ENCODE results near the gene DAD1. TPM values are rescaled to one million over a fixed set of nuclear protein-coding genes. Genes with fewer than 3 reads are reported as not detected.
"Not testable (repeated sequence)": the region's sequence is repeated elsewhere in the genome, so short reads cannot be mapped to it uniquely, and the experiment has no call there.

DAD1 gene
- total RNA-seq = 163 TPM

DNA sequence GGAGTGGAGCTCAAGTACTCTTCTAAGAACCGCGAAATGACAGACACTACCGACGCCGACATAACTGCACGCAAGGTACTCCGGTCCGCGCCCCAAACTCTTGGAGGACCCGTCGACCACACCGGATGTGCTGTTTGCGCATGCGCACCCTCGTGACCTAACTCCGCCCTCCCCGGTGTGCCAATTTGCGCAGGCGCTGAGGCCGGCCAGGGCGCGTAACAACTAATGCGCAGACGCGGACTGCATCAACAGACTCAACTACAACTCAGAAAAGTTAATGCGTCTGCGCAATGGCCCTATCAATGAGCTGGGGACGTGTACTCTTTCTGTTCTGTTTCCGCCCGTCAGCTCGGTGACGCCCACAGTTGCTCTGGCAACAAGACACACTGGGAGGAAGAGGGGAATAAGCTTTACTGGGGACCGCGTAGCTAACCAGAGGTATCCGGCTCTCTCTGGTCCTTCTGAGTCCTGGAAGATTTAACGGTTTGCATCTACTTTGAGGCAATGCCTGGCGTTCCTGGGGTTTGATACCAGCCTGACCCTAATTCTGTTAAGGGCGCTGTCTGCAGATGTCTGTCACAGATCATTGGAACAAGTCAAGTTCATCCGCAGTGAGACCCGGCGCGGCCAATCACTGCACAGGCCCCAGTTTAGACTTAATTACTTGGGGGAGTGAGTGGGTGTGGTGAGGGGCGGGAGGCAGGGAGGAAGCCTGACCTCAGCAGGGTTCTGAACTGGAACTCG, at the start of gene DAD1:
Gene DAD1 (minus strand): TSS at position 129 of the 744 bp plus-strand sequence. CDS start 67 bp downstream, at position 62.
- ATAC-seq = peak; percentile 99

GRCh38 chr14:22635980-22636379, 47.0 kb upstream of the DAD1 start:
- not testable (repeated sequence) for ATAC-seq

- no peak for ATAC-seq
Observed at GRCh38 chr14:22634233-22634900, 45.3 kb upstream of the DAD1 start.

- no peak for ATAC-seq
Observed at GRCh38 chr14:22630486-22630885, 41.5 kb upstream of the DAD1 start.

- no peak for ATAC-seq
Observed at GRCh38 chr14:22630066-22630465, 41.0 kb upstream of the DAD1 start.

GRCh38 chr14:22629361-22629760, 40.3 kb upstream of the DAD1 start:
- no peak for ATAC-seq

GRCh38 chr14:22627506-22628263, 38.7 kb upstream of the DAD1 start:
- ATAC-seq = no peak

DNA sequence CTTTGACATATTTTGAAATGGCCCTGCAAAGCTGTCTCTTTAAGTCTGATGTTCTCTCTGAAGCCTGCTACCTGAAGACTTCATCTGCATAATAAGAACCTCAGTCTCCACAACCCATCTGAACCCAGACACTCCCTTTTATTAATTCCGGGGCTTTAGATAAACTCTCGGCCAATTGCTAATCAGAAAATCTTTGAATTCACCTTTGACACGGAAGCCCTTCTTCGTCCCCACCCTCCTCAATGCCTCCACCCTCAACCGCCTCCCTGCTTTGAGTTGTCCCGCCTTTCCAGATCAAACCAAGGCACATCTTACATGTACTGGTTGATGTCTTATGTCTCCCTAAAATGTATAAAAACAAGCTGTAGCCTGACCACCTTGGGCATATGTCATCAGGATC, 37.6 kb upstream of the DAD1 start:
- ATAC-seq = no peak

- no peak for ATAC-seq
Observed at GRCh38 chr14:22623047-22623446, 34.0 kb upstream of the DAD1 start.

GRCh38 chr14:22622255-22622654, 33.2 kb upstream of the DAD1 start:
- ATAC-seq = no peak

DNA sequence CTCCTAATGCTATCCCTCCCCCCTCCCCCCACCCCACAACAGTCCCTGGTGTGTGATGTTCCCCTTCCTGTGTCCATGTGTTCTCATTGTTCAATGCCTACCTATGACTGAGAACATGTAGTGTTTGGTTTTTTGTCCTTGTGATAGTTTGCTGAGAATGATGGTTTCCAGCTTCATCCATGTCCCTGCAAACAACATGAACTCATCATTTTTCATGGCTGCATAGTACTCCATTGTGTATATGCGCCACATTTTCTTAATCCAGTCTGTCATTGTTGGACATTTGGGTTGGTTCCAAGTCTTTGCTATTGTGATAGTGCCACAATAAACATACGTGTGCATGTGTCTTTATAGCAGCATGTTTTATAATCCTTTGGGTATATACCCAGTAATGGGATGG, 26.7 kb upstream of the DAD1 start:
- not testable (repeated sequence) for ATAC-seq

- ATAC-seq = peak; percentile 67
Observed at GRCh38 chr14:22614240-22614799, 25.3 kb upstream of the DAD1 start.

DNA sequence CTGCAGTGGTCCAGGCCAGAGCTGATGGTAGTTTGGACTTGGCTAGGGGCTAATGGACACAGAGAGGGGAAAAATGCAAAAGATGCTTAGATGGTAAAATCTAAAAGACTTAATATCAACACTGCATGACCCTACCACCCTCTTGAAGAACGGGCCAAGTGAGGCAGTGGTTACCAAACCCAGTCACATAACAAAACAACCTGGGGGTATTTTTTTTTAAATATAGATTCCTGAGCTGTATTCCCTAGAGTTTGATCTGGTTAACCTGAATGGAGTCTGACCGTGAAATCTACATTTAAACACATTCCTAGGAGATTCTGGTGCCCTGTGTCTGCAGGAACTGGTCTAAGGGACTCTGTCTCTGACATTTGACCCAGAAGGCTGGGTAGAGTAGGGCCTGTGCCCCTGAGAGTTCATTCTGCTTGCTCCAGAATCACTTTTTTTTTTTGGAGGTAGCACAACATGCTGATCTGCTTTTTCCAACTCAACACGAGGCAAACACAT, 24.8 kb upstream of the DAD1 start:
- no peak for ATAC-seq

DNA sequence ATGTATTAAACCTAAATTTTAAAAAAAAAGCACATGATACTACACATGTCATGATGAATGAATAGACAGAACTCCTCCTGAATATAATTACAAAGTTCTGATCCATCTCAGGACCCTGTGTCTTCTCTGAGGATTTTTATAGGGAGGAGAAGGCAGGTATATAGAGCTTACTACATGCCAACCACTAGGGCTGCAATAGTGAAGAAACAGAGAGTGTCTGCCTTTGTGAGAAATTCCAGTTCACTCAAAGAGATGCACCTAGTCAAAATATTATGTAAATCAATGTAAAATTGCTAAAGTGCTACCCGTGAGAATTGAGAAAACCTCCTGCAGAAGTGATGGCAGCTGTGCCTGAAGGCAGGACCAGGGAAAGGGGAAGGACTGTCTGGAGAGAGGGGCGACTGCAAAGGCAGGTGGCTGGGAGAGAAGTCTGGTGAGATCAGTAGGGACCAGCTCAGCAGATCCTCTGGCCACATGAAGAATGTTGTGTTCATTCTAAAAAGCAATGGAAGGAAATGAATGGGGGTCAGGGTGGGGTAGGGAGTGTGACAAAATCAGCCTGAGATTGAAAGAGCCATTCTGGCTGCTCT, 24.2 kb upstream of the DAD1 start:
- ATAC-seq = no peak

- no peak for ATAC-seq
Observed at GRCh38 chr14:22610931-22611330, 21.9 kb upstream of the DAD1 start.

- ATAC-seq = no peak
Observed at GRCh38 chr14:22607291-22607690, 18.3 kb upstream of the DAD1 start.

GRCh38 chr14:22606380-22606779, 17.4 kb upstream of the DAD1 start:
- ATAC-seq = no peak

GRCh38 chr14:22602862-22603261, 13.8 kb upstream of the DAD1 start:
- ATAC-seq = no peak

GRCh38 chr14:22601996-22602395, 13.0 kb upstream of the DAD1 start:
- ATAC-seq = no peak

GRCh38 chr14:22601456-22601855, 12.4 kb upstream of the DAD1 start:
- no peak for ATAC-seq

GRCh38 chr14:22600027-22600426, 11.0 kb upstream of the DAD1 start:
- ATAC-seq = no peak

- ATAC-seq = no peak
Observed at GRCh38 chr14:22599349-22599748, 10.3 kb upstream of the DAD1 start.

DNA sequence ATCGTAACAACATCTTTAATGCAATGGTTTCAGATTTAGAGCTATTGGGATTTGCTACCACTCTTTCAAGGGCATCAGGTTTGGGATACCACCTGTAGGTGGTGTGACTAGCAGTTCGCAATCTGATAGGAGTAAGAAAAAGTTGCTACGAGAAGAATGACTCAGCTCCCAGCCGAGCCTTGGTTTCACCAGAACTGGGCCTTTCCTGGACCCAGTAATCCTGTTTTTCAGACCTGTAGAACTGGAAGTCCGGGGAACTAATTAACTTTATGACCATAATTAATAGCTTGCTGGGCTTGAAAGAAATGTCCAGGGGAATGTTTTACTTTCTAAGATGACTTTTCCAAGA, 9.8 kb upstream of the DAD1 start:
- ATAC-seq = peak; percentile 92
